Naive thymus-derived CD8-positive, alpha-beta T cell (primary cell): ENCODE measurements around the gene MPST. TPM values are rescaled to one million over a fixed set of nuclear protein-coding genes. Genes with fewer than 3 reads are reported as not detected.

Experiments used
- ATAC-seq, 2 donors: fragments of 150-1000 bp; cut with Tn5 transposase in 1 of 2; sonication (Bioruptor Pico), chemical (Tn5 transposase) in 1 of 2; 1 replicate in 1 of 2; 2 replicates in 1 of 2; pipeline ENCODE4 v1.10.0; 2021; ENCODE audit warnings: mild to moderate bottlenecking in 2 of 2, moderate library complexity in 2 of 2
- POLR2A ChIA-PET: fragments of 350-600 bp; sonication (Branson Sonifier 250); formaldehyde crosslinking; loops from one replicate; lab custom pipeline; 2021; ENCODE audit warnings: antibody characterized with exemption; lab: Charles Lee
- DNase-seq, 10 donors: peaks; one replicate each; pipeline versions ENCODE4 v3.0.0 to v3.0.0-alpha.2; 2020 to 2022
- H3K27ac Mint-ChIP-seq, 10 donors: one replicate each; pipeline ENCODE4 v1.8.0; 2020 to 2022; ENCODE audit warnings: mild to moderate bottlenecking in 10 of 10, mixed read lengths in 10 of 10, moderate library complexity in 4 of 10, inconsistent platforms in 1 of 10
- H3K27me3 Mint-ChIP-seq, 5 donors: one replicate each; pipeline ENCODE4 v1.8.0; 2021 to 2022; ENCODE audit warnings: mixed read lengths in 5 of 5
- H3K36me3 Mint-ChIP-seq, 3 donors: one replicate each; pipeline ENCODE4 v1.8.0; 2020 to 2022; ENCODE audit warnings: mixed read lengths in 3 of 3, mild to moderate bottlenecking in 2 of 3, inconsistent platforms in 1 of 3
- H3K4me1 Mint-ChIP-seq, 4 donors: one replicate each; pipeline ENCODE4 v1.8.0; 2021 to 2022; ENCODE audit warnings: mixed read lengths in 4 of 4
- H3K4me3 Mint-ChIP-seq, 10 donors: one replicate each; pipeline ENCODE4 v1.8.0; 2020 to 2022; ENCODE audit warnings: mild to moderate bottlenecking in 10 of 10, mixed read lengths in 10 of 10, moderate library complexity in 6 of 10, inconsistent platforms in 1 of 10
- H3K9me3 Mint-ChIP-seq, 9 donors: one replicate each; pipeline ENCODE4 v1.8.0; 2020 to 2022; ENCODE audit warnings: mixed read lengths in 9 of 9, mild to moderate bottlenecking in 3 of 9, inconsistent platforms in 1 of 9, moderate library complexity in 1 of 9
- polyA plus RNA-seq, 3 donors: library from polyadenylated mRNA; unstranded; fragments of 300-500 nt; fragmentation: Illumina TruSeq; gene quantifications; one replicate each; pipeline ENCODE4 v1.2.3, GENCODE V29; 2021
- total RNA-seq, 8 experiments: library from RNA in 2 of 8; stranded (reverse) in 2 of 8; gene quantifications; one replicate each; pipeline ENCODE4 v1.2.3 and lab custom pipeline; 2021 to 2026

The MPST gene
- total and polyA plus RNA-seq, 5 experiments from 2014 or later, result 0.34 to 9.7 (median 1.5) TPM

GRCh38 chr22:37053310-37054055 lies 33.9 kb downstream of the MPST start:
- DNase-seq (no peak), ATAC-seq (no peak)
- H3K4me3 Mint-ChIP-seq, result peak overlapping the region in 9 of 10 donors; percentile 3 to 91 (median 79)
- H3K4me1 Mint-ChIP-seq, result peaks cover 5 to 18% (median 10%) of the 10 kb centered on the region in 4 donors
- H3K27ac Mint-ChIP-seq, result peak overlapping the region in 7 of 10 donors; percentile 14 to 88 (median 62)
- peaks cover 0 to 21% (median 4%) of the 10 kb centered on the region in 3 donors for H3K36me3 Mint-ChIP-seq
- H3K27me3 Mint-ChIP-seq, result no peaks in the 10 kb centered on the region
- POLR2A ChIA-PET, result no interaction called here
- no peaks in the 10 kb centered on the region for H3K9me3 Mint-ChIP-seq

- ATAC-seq (no peak), DNase-seq (no peak)
- peak overlapping the region in 3 of 10 donors; percentile 52 to 88 (median 70) for H3K27ac Mint-ChIP-seq
- H3K27me3 Mint-ChIP-seq, result no peaks in the 10 kb centered on the region
- peaks cover 5 to 18% (median 10%) of the 10 kb centered on the region in 4 donors for H3K4me1 Mint-ChIP-seq
- H3K9me3 Mint-ChIP-seq, result no peaks in the 10 kb centered on the region
- peak overlapping the region in 6 of 10 donors; percentile 17 to 65 (median 37) for H3K4me3 Mint-ChIP-seq
- H3K36me3 Mint-ChIP-seq, result peaks cover 0 to 23% (median 4%) of the 10 kb centered on the region in 3 donors
- POLR2A ChIA-PET, result no interaction called here
Measured at GRCh38 chr22:37054056-37054395, 34.5 kb downstream of the MPST start.

GRCh38 chr22:37054600-37055365 lies 35.2 kb downstream of the MPST start:
- Mint-ChIP-seq H3K36me3 (peaks cover 0 to 24% (median 4%) of the 10 kb centered on the region in 3 donors), H3K27ac (peak overlapping the region in 2 of 10 donors; percentile 10 to 75), H3K27me3 (no peaks in the 10 kb centered on the region), H3K4me1 (peaks cover 5 to 18% (median 10%) of the 10 kb centered on the region in 4 donors), H3K9me3 (no peaks in the 10 kb centered on the region), H3K4me3 (no peak overlapping the region)
- POLR2A ChIA-PET, result no interaction called here
- no peak for DNase-seq
- no peak for ATAC-seq

GRCh38 chr22:37056246-37056645 lies 36.7 kb downstream of the MPST start:
- DNase-seq, result no peak
- Mint-ChIP-seq H3K4me1 (peaks cover 5 to 17% (median 13%) of the 10 kb centered on the region in 4 donors), H3K4me3 (no peak overlapping the region), H3K27ac (peak overlapping the region in 2 of 10 donors; percentile 49 to 61), H3K9me3 (no peaks in the 10 kb centered on the region), H3K36me3 (peaks cover 0 to 27% (median 4%) of the 10 kb centered on the region in 3 donors), H3K27me3 (no peaks in the 10 kb centered on the region)
- POLR2A ChIA-PET, result no interaction called here
- no peak for ATAC-seq

DNA sequence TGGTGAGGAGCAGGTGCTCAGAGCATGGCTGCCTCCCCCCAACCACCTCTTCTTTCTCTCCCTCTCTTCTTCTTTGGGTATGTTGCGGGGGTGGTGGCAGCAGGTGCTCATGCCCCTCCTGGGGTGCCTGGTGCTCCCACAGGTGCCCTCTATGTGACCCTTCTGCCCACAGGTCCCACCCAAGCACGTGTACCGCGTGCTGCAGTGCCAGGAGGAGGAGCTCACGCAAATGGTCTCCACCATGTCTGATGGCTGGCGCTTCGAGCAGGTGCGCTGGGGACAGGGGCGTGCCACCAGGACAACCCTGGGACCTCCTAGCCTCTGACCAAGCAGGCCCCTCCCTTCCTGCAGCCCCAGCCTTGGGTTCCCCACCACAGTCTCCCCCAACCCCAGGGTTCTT lies 37.7 kb downstream of the MPST start:
- POLR2A ChIA-PET, result no interaction called here
- no peaks in the 10 kb centered on the region for H3K27me3 Mint-ChIP-seq
- DNase-seq (no peak), ATAC-seq (no peak)
- H3K27ac Mint-ChIP-seq, result peak overlapping the region in 2 of 10 donors; percentile 19 to 57
- H3K4me3 Mint-ChIP-seq, result no peak overlapping the region
- H3K9me3 Mint-ChIP-seq, result no peaks in the 10 kb centered on the region
- peaks cover 0 to 27% (median 4%) of the 10 kb centered on the region in 3 donors for H3K36me3 Mint-ChIP-seq
- H3K4me1 Mint-ChIP-seq, result peaks cover 5 to 14% (median 11%) of the 10 kb centered on the region in 4 donors

DNA sequence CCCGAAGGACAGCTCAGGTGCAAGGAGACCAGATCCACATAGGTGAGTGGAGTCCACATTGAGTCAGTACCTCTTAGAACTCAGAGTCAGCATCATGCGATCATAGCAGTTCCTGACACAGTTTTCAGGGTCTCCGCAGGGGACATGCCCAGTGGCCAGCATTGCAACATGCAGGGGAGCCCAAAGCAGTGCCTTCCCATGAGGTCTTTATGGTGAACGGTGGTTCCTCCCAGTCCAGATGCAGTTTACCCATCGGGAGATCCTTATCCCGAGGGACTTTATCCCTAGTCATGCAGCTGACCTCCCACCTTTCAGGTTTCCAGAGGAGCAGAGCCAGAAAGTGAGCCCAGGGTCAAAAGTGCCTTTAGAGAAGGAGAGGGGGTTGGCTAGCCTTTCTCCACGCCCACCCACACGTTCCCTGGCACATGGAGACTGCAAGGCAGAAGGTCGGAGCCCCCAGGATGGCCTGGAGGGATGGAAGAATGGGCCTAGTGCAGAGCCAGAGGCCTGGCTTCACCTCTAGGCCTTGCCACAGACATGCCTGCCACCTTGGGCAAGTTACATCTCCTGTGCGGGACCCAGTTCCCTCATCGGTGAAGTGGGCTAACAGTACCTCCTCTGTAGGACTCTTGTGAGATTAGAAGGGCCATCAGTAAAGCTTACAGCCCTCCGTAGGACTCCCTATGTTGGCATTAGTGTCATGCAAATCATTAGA lies 38.4 kb downstream of the MPST start:
- ATAC-seq (no peak), DNase-seq (no peak)
- H3K27ac Mint-ChIP-seq, result peak overlapping the region in 1 of 10 donors; percentile 24
- POLR2A ChIA-PET, result no interaction called here
- no peaks in the 10 kb centered on the region for H3K9me3 Mint-ChIP-seq
- peaks cover 0 to 27% (median 4%) of the 10 kb centered on the region in 3 donors for H3K36me3 Mint-ChIP-seq
- no peaks in the 10 kb centered on the region for H3K27me3 Mint-ChIP-seq
- no peak overlapping the region for H3K4me3 Mint-ChIP-seq
- H3K4me1 Mint-ChIP-seq, result peaks cover 3 to 11% (median 7%) of the 10 kb centered on the region in 4 donors

DNA sequence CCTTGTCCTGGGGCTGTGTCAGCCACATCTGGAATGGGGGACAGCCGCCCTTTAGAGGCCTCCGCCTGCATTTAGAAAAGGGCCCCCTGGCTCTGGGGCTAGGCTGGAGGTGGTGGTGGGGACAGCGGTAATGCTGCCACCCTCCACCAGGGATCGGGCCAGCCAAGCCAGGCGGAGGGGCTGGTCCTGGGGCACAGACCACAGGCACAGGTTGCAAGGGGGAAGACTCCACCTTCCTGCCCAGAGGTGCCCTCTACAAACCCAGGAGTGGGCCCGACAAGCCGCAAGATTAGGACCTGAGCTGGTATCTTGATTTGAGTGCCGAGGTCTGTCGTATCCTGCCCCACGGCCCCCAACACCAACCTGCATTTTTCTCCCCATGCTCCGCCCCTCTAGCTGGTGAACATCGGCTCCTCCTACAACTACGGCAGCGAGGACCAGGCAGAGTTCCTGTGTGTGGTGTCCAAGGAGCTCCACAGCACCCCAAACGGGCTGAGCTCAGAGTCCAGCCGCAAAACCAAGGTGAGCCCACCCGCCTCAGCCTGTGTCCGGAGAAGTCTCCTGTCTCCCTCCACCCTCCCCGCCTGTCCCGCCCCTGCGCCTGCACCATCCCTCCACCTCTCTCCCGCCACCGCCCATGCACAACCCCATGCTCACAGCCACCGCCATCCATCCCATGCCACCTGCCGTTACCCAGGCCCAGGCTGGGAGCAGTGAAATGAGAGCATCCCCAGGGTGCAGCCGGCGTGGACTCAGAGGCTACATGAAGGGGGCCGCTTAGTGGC lies 39.6 kb downstream of the MPST start:
- Mint-ChIP-seq H3K36me3 (peaks cover 0 to 27% (median 4%) of the 10 kb centered on the region in 3 donors), H3K4me3 (no peak overlapping the region), H3K4me1 (peaks cover 3 to 22% (median 10%) of the 10 kb centered on the region in 4 donors), H3K9me3 (no peaks in the 10 kb centered on the region), H3K27me3 (no peaks in the 10 kb centered on the region), H3K27ac (peak overlapping the region in 1 of 10 donors; percentile 4)
- no peak for DNase-seq
- POLR2A ChIA-PET, result no interaction called here
- no peak for ATAC-seq

- Mint-ChIP-seq H3K4me1 (peaks cover 6 to 27% (median 13%) of the 10 kb centered on the region in 4 donors), H3K27me3 (no peaks in the 10 kb centered on the region), H3K4me3 (no peak overlapping the region), H3K27ac (peak overlapping the region in 1 of 10 donors; percentile 15), H3K9me3 (no peaks in the 10 kb centered on the region), H3K36me3 (peaks cover 0 to 26% (median 4%) of the 10 kb centered on the region in 3 donors)
- DNase-seq (no peak), ATAC-seq (peak; percentile 34 to 51)
- POLR2A ChIA-PET, result no interaction called here
Measured at GRCh38 chr22:37059876-37060449, 40.4 kb downstream of the MPST start.

- H3K4me1 Mint-ChIP-seq, result peaks cover 6 to 27% (median 13%) of the 10 kb centered on the region in 4 donors
- H3K36me3 Mint-ChIP-seq, result peaks cover 0 to 16% (median 4%) of the 10 kb centered on the region in 3 donors
- no peaks in the 10 kb centered on the region for H3K9me3 Mint-ChIP-seq
- no peak overlapping the region for H3K4me3 Mint-ChIP-seq
- no peak for DNase-seq
- peak overlapping the region in 2 of 10 donors; percentile 49 to 75 for H3K27ac Mint-ChIP-seq
- no peaks in the 10 kb centered on the region for H3K27me3 Mint-ChIP-seq
- ATAC-seq, result no peak
- POLR2A ChIA-PET, result no interaction called here
Measured at GRCh38 chr22:37060801-37061610, 41.5 kb downstream of the MPST start.

DNA sequence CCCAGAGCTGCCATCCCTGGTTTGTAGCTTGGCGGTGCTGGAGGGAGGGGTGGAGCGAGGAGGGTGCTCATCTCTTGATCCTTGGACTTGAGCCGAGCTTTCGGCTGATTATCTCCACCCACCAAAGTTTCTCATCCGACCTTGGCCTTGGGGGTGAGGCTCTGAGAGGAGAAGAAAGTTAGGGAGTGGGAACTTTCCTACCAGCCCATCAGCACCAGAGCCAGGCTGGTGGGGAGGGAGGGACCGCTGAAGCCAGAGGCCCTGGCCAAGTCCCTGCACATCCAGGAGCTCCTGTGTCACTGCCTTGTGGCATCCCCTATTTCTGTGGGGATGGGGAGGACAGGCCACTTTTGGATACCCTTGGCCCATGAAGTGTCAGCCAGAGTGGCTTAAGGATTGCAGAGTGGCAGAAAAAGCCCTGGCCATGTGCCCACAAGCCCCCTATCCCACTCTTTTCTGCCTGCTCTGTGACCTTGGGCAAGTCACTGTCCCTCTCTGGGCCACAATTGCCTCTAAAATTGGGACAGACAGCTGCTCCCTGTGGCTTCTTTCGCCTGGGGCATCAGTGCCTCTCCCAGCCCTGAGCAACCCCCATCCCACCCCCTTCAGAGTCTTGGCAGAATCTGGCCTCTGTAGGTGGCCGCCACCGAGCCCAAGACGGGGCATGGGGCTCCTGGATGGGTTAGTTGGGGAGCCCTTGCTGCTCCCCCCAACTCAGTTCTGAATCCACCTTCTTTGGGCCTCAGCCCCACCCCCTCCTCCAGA lies 42.3 kb downstream of the MPST start:
- Mint-ChIP-seq H3K27me3 (no peaks in the 10 kb centered on the region), H3K4me3 (no peak overlapping the region), H3K36me3 (peaks cover 0 to 11% (median 0%) of the 10 kb centered on the region in 3 donors), H3K27ac (peak overlapping the region in 1 of 10 donors; percentile 75), H3K9me3 (no peaks in the 10 kb centered on the region), H3K4me1 (peaks cover 6 to 27% (median 13%) of the 10 kb centered on the region in 4 donors)
- DNase-seq (no peak), ATAC-seq (no peak)
- POLR2A ChIA-PET, result no interaction called here

- ATAC-seq, result no peak
- H3K27ac Mint-ChIP-seq, result no peak overlapping the region
- POLR2A ChIA-PET, result no interaction called here
- no peaks in the 10 kb centered on the region for H3K27me3 Mint-ChIP-seq
- no peak for DNase-seq
- peaks cover 0 to 11% (median 0%) of the 10 kb centered on the region in 3 donors for H3K36me3 Mint-ChIP-seq
- no peaks in the 10 kb centered on the region for H3K9me3 Mint-ChIP-seq
- H3K4me1 Mint-ChIP-seq, result peaks cover 6 to 27% (median 12%) of the 10 kb centered on the region in 4 donors
- no peak overlapping the region for H3K4me3 Mint-ChIP-seq
Measured at GRCh38 chr22:37062376-37062675, 42.8 kb downstream of the MPST start.
